22Rv1 (cell line): ENCODE data around the gene ARHGAP8.

Experiments
- H3K27ac ChIP-seq: fragments of 450-650 bp; 2 replicates; pipeline ENCODE4 v1.5.1; 2017
- CTCF ChIP-seq: fragments of 450-650 bp; IDR thresholded peaks from 2 replicates; pipeline ENCODE4 v1.5.1; 2017; ENCODE audit warnings: mild to moderate bottlenecking
- ZFX ChIP-seq: fragments of 450-650 bp; IDR thresholded peaks from 2 replicates; pipeline ENCODE4 v1.6.1; 2017; ENCODE audit warnings: antibody characterized with exemption, borderline replicate concordance

The ARHGAP8 gene

GRCh38 chr22:44718418-44718817 is 34.0 kb upstream of the ARHGAP8 start:
- TF ChIP-seq CTCF (no peak), ZFX (no peak)
- H3K27ac ChIP-seq, result no peak overlapping the region

DNA sequence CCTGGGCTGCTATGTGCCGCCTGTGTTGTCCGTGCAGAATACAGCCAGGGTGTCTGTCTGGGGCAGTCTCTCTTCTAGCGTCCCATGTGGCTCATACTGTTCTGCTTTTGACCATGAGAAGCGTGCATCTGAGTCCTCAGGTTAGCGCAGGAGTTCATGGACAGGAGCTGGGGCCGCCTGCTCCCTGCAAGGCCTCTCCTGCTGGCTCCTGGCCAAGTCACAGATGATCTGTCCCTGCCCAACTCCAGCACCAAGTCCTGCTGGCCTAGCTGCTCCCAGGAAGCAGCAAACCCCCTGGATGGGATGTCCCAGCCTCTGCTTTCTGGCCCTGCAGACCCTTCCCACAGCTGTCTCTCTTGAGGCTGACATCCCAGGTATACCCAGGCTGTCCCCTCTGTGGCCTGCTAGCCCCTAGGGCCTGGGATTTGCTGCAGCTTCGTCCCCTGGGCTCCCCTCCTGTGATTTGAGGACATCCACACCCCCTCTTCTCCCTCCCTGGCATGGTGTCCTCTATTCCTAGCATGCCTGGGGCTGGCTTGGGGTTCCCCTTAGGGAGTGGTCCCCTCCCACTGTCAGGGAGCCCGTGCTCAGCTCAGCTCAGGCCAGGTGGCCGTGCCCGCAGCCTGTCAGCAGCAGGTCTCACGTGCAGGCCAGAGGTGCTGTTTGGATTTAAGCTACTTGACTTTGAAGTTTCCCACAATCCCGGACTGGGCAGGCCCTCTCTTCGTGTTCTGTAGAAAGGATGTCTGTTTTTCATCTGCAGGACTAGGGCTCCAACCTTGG is 32.6 kb upstream of the ARHGAP8 start:
- TF ChIP-seq ZFX, result no peak
- TF ChIP-seq CTCF, result no peak
- no peak overlapping the region for H3K27ac ChIP-seq

GRCh38 chr22:44721213-44721612 is 31.2 kb upstream of the ARHGAP8 start:
- no peak for TF ChIP-seq CTCF
- no peak for TF ChIP-seq ZFX
- no peak overlapping the region; the same call in 1 of the 2 replicates for H3K27ac ChIP-seq

DNA sequence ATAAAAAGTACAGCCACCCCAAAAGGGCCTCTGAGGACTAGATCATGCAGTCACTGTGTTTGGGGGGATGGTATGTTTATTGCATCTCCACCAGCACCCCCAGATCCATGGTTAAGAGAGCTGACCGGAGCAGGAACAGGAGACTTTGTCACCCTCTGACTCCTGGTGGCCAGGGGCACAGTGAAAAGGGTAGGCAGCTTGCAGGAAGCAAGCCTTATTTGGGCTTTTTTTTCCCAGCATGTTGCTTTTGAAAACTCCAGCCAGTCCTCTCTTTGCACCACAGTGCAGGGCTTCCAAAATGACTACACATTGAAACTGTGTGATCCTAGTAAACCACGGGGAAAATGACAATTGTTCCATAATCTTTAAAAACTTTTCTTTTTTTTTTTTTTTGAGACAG is 29.8 kb upstream of the ARHGAP8 start:
- TF ChIP-seq CTCF (no peak), ZFX (no peak)
- no peak overlapping the region for H3K27ac ChIP-seq

- TF ChIP-seq ZFX (no peak), CTCF (no peak)
- peak overlapping the region; percentile 23 for H3K27ac ChIP-seq
Measured at GRCh38 chr22:44723801-44724200, 28.6 kb upstream of the ARHGAP8 start.

DNA sequence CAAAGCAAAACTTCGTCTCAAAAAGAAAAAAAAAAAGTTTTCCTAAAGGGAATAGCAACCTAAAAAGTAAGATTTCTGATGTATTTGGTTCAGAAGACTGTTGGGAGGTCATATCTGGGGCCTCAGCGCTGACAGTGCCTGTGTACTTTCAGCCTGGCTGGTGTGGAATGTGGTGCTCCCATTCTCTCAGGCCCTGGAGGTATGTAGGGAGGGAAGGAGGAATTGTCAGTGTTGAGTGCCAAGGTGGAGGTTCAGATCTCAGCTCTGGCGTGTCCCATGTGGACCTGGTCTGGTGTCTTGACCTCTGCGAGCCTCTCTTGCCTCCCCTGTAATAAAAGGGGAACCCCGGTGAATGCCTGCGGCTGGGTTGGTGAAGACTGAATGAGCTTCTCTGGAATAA is 28.0 kb upstream of the ARHGAP8 start:
- no peak overlapping the region for H3K27ac ChIP-seq
- no peak for TF ChIP-seq ZFX
- TF ChIP-seq CTCF, result no peak

DNA sequence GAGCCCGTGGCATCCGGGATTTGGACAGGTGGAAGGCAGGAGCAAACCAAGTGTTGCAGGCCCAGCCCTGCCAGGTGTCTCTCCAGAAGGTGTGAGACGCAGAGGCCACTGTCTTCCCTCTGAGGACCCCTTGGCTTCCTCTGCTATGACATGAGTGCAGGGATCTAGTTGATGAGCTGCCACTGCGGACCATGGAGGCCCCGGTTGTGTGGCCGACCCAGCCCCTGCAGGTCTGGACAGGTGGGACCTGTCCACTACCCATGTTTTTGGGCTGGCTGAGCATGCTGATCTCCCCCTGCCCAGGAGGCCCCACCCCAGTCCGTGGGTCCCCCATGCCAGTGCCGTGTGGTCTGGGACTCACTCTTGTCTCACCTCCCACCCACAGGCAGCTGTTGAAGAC is 27.5 kb upstream of the ARHGAP8 start:
- no peak overlapping the region for H3K27ac ChIP-seq
- TF ChIP-seq ZFX (no peak), CTCF (no peak)
